Liver (tissue), 9 donors: ENCODE results near the gene MERTK. TPM values are rescaled to one million over a fixed set of nuclear protein-coding genes. Genes with fewer than 3 reads are reported as not detected.

Experiments used
- DNase-seq: peaks from one replicate; pipeline ENCODE4 v3.0.0-alpha.2; 2017; ENCODE audit warnings: low spot score
- H3K27ac ChIP-seq, 2 donors: one replicate each; pipeline ENCODE4 v1.7.0; 2013; ENCODE audit warnings: inconsistent platforms in 2 of 2, low read length in 2 of 2, control low read depth in 1 of 2, low read depth in 1 of 2, mild to moderate bottlenecking in 1 of 2
- H3K27me3 ChIP-seq, 4 donors: one replicate each; pipeline versions ENCODE4 v1.6.1 to v1.7.0; 2013; ENCODE audit warnings: low read length in 3 of 4, inconsistent platforms in 1 of 4, mild to moderate bottlenecking in 1 of 4, moderate library complexity in 1 of 4; ENCODE audit not compliant: control insufficient read depth in 4 of 4, insufficient read depth in 4 of 4
- H3K36me3 ChIP-seq, 4 donors: one replicate each; pipeline versions ENCODE4 v1.6.1 to v1.7.0; 2013; ENCODE audit warnings: low read length in 3 of 4, mild to moderate bottlenecking in 3 of 4, low read depth in 1 of 4, moderate library complexity in 1 of 4; ENCODE audit not compliant: control insufficient read depth in 4 of 4, insufficient read depth in 3 of 4
- H3K4me1 ChIP-seq, 4 donors: one replicate each; pipeline versions ENCODE4 v1.6.1 to v1.7.0; 2013; ENCODE audit warnings: low read length in 3 of 4, mild to moderate bottlenecking in 3 of 4, moderate library complexity in 1 of 4; ENCODE audit not compliant: control insufficient read depth in 4 of 4, insufficient read depth in 4 of 4
- H3K4me3 ChIP-seq, 3 donors: one replicate each; pipeline versions ENCODE4 v1.6.1 to v1.7.0; 2013; ENCODE audit warnings: low read length in 3 of 3, control low read depth in 1 of 3, low read depth in 1 of 3, mild to moderate bottlenecking in 1 of 3
- H3K9ac ChIP-seq, 2 donors: one replicate each; pipeline ENCODE4 v1.7.0; 2013; ENCODE audit warnings: low read length in 2 of 2, mild to moderate bottlenecking in 2 of 2, moderate library complexity in 2 of 2, control low read depth in 1 of 2, low read depth in 1 of 2
- H3K9me3 ChIP-seq, 4 donors: one replicate each; pipeline versions ENCODE4 v1.6.1 to v1.7.0; 2013; ENCODE audit warnings: low read length in 3 of 4; ENCODE audit not compliant: control insufficient read depth in 4 of 4
- ATF3 ChIP-seq: IDR thresholded peaks from 2 replicates; pipeline ENCODE4 v1.6.1; 2016; ENCODE audit warnings: antibody characterized with exemption
- CTCF ChIP-seq: fragments of 150-350 bp; IDR thresholded peaks from 2 replicates; pipeline ENCODE4 v1.5.1; 2017; ENCODE audit warnings: improper control_type of control experiment, low read depth, low read length; ENCODE audit not compliant: missing input control
- EGR1 ChIP-seq, 2 donors: IDR thresholded peaks; 2 replicates each; pipeline ENCODE4 v1.6.1; 2016 to 2018; ENCODE audit warnings: antibody characterized with exemption in 2 of 2, low read depth in 2 of 2
- FOXA1 ChIP-seq: IDR thresholded peaks from 2 replicates; pipeline ENCODE4 v1.6.1; 2016; ENCODE audit warnings: antibody characterized with exemption
- GABPA ChIP-seq, 2 donors: IDR thresholded peaks in 1 of 2; conservative IDR thresholded peaks in 1 of 2; 2 replicates each; pipeline ENCODE4 v1.6.1; 2016; ENCODE audit warnings: antibody characterized with exemption in 2 of 2, mild to moderate bottlenecking in 1 of 2, moderate library complexity in 1 of 2
- HNF4G ChIP-seq: IDR thresholded peaks from 2 replicates; pipeline ENCODE4 v1.6.1; 2016; ENCODE audit warnings: antibody characterized with exemption
- JUND ChIP-seq, 2 donors: IDR thresholded peaks; 2 replicates each; pipeline ENCODE4 v1.6.1; 2016; ENCODE audit warnings: antibody characterized with exemption in 2 of 2
- MAX ChIP-seq: IDR thresholded peaks from 2 replicates; pipeline ENCODE4 v1.6.1; 2016; ENCODE audit warnings: antibody characterized with exemption
- NR2F2 ChIP-seq: IDR thresholded peaks from 2 replicates; pipeline ENCODE4 v1.6.1; 2016; ENCODE audit warnings: antibody characterized with exemption
- RAD21 ChIP-seq, 2 donors: IDR thresholded peaks; 2 replicates each; pipeline ENCODE4 v1.6.1; 2016; ENCODE audit warnings: antibody characterized with exemption in 2 of 2, mild to moderate bottlenecking in 2 of 2
- REST ChIP-seq: IDR thresholded peaks from 2 replicates; pipeline ENCODE4 v1.6.1; 2016; ENCODE audit warnings: antibody characterized with exemption, mild to moderate bottlenecking
- RXRA ChIP-seq, 2 donors: IDR thresholded peaks; 2 replicates each; pipeline ENCODE4 v1.6.1; 2017 to 2018; ENCODE audit warnings: antibody characterized with exemption in 2 of 2, mild to moderate bottlenecking in 1 of 2
- SP1 ChIP-seq: IDR thresholded peaks from 2 replicates; pipeline ENCODE4 v1.6.1; 2018; ENCODE audit warnings: antibody characterized with exemption, mild to moderate bottlenecking
- TAF1 ChIP-seq: conservative IDR thresholded peaks from 2 replicates; pipeline ENCODE4 v1.6.1; 2016; ENCODE audit warnings: antibody characterized with exemption, mild to moderate bottlenecking
- YY1 ChIP-seq: IDR thresholded peaks from 2 replicates; pipeline ENCODE4 v1.6.1; 2016; ENCODE audit warnings: antibody characterized with exemption, mild to moderate bottlenecking
- ZBTB33 ChIP-seq: IDR thresholded peaks from 2 replicates; pipeline ENCODE4 v1.6.1; 2016; ENCODE audit warnings: antibody characterized with exemption
- WGBS: extraction: QIAGEN DNeasy Blood & Tissue Kit; methylation state at CpG from one replicate; pipeline ENCODE4 v1.1.7; 2013; 5-methylcytosine and 5-hydroxymethylcytosine counted together
- polyA plus RNA-seq, 2 donors: library from polyadenylated mRNA; stranded (reverse) in 1 of 2; unstranded in 1 of 2; fragments of 200-250 nt in 1 of 2; fragments of >200 nt in 1 of 2; fragmentation: Nextera tagmentation in 1 of 2; extraction: Ambion mirVana in 1 of 2; gene quantifications; one replicate each; pipeline versions ENCODE4 v1.2.1 to v1.2.3, GENCODE V29; 2013 to 2015
- total RNA-seq, 2 donors: library from RNA; depleted of rRNA; stranded (reverse); fragments of >200 nt; gene quantifications; one replicate each; pipeline ENCODE4 v1.2.3, GENCODE V29; 2014
- donor health status: healthy.
- donor health status: healthy.
- donor health status: healthy.
- donor health status: healthy.
- donor health status: healthy.

MERTK gene
- total and polyA plus RNA-seq, 4 donors, result 6.3 to 34.1 (median 8.2) TPM

- Histone ChIP-seq H3K36me3 (peaks cover 0 to 4% (median 1%) of the 10 kb centered on the region in 4 donors), H3K4me1 (peaks cover 2 to 39% (median 29%) of the 10 kb centered on the region in 4 donors), H3K27ac (no peak overlapping the region), H3K4me3 (no peak overlapping the region), H3K27me3 (no peaks in the 10 kb centered on the region), H3K9ac (no peak overlapping the region), H3K9me3 (no peaks in the 10 kb centered on the region)
- 94% methylated on average over 3 of the region's 3 CpGs for WGBS
- DNase-seq, result no peak
- TF ChIP-seq GABPA (IDR thresholded peaks at IDR 0.05 in 1 of 2, conservative IDR thresholded peaks at IDR 0.05 in 1 of 2) (no peak), EGR1 (IDR thresholded peaks at IDR 0.05; ENCODE audit: low read depth in 2 of 2) (no peak), ZBTB33 (no peak), NR2F2 (no peak), HNF4G (no peak), JUND (IDR thresholded peaks at IDR 0.05) (no peak), YY1 (no peak), RAD21 (IDR thresholded peaks at IDR 0.05) (no peak), TAF1 (no peak), REST (no peak)
These were observed 26.3 kb downstream of the MERTK start for GRCh38 chr2:111924617-111925107.

GRCh38 chr2:111927723-111928122 is 29.3 kb downstream of the MERTK start:
- Histone ChIP-seq H3K4me3 (no peak overlapping the region), H3K27me3 (no peaks in the 10 kb centered on the region), H3K9ac (no peak overlapping the region), H3K27ac (peak overlapping the region in 1 of 2 donors; percentile 43), H3K9me3 (no peaks in the 10 kb centered on the region), H3K4me1 (peaks cover 8 to 53% (median 40%) of the 10 kb centered on the region in 4 donors), H3K36me3 (peaks cover 0 to 4% (median 1%) of the 10 kb centered on the region in 4 donors)
- TF ChIP-seq EGR1 (IDR thresholded peaks at IDR 0.05; ENCODE audit: low read depth in 2 of 2) (no peak), MAX (no peak), REST (no peak), YY1 (no peak), RAD21 (IDR thresholded peaks at IDR 0.05) (no peak), ATF3 (no peak), FOXA1 (no peak), SP1 (no peak), HNF4G (no peak), GABPA (IDR thresholded peaks at IDR 0.05 in 1 of 2, conservative IDR thresholded peaks at IDR 0.05 in 1 of 2) (no peak), CTCF (no peak), NR2F2 (no peak), RXRA (IDR thresholded peaks at IDR 0.05) (no peak)
- WGBS, result 37% methylated on average over 2 of the region's 2 CpGs
- no peak for DNase-seq
